GM12864 (cell line): ENCODE data around the gene TTC24.

Source experiments
- DNase-seq: peaks from one replicate; pipeline ENCODE4 v3.0.0-alpha.2; 2011; ENCODE audit warnings: low read depth
- H3K4me3 ChIP-seq: 2 replicates; pipeline ENCODE4 v1.5.1; 2011; ENCODE audit warnings: mild to moderate bottlenecking, low read depth, low read length, control low read depth
- CTCF ChIP-seq: IDR thresholded peaks from 2 replicates; pipeline ENCODE4 v1.5.1; 2011; ENCODE audit warnings: low read depth, mild to moderate bottlenecking, moderate library complexity, low read length, control low read depth, inconsistent platforms; ENCODE audit errors: missing control alignments

TTC24 gene

DNA sequence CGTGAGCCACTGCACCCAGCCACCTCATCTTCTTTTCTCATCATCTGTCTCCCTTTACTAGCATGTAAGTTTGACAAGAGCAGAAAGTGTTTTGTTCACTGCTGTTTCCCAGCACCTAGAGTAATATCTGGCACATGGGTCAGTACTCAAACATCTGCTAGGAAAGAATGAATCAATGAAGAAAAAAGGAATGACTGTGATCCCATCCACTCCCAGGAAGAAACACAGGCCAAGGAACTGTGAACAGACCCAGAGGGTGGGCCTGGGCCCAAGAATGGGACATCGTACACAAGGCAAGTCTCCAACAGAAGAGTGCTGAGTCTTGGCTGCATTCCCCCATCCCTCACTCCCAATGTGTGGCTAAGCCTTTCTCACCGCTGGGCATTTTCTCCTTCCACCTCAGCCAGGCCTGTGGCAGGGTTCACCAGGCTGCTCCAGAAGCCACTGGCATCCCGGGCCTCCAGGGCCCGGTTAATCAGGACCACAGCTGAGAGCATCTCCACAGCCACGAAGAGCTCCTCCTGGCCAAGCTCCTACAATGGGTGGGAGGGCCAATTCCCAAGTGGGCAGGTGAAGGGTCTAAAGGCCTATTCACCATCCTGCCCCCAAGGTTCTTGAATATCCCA is 25.6 kb upstream of the TTC24 start:
- no peak overlapping the region for H3K4me3 ChIP-seq

GRCh38 chr1:156554971-156555370 is 24.6 kb upstream of the TTC24 start:
- no peak overlapping the region for H3K4me3 ChIP-seq
- TF ChIP-seq CTCF, result no peak
- no peak for DNase-seq

More for the DNA sequence above, 25.6 kb upstream of the TTC24 start:
- DNase-seq, result no peak
- TF ChIP-seq CTCF, result no peak

GRCh38 chr1:156555715-156556114 is 23.8 kb upstream of the TTC24 start:
- no peak for DNase-seq
- TF ChIP-seq CTCF, result no peak
- no peak overlapping the region for H3K4me3 ChIP-seq

- H3K4me3 ChIP-seq, result no peak overlapping the region
- TF ChIP-seq CTCF, result no peak
- no peak for DNase-seq
Observed at GRCh38 chr1:156556354-156556753, 23.2 kb upstream of the TTC24 start.

- no peak for TF ChIP-seq CTCF
- no peak overlapping the region for H3K4me3 ChIP-seq
- DNase-seq, result no peak
Observed at GRCh38 chr1:156559086-156559796, 20.3 kb upstream of the TTC24 start.

DNA sequence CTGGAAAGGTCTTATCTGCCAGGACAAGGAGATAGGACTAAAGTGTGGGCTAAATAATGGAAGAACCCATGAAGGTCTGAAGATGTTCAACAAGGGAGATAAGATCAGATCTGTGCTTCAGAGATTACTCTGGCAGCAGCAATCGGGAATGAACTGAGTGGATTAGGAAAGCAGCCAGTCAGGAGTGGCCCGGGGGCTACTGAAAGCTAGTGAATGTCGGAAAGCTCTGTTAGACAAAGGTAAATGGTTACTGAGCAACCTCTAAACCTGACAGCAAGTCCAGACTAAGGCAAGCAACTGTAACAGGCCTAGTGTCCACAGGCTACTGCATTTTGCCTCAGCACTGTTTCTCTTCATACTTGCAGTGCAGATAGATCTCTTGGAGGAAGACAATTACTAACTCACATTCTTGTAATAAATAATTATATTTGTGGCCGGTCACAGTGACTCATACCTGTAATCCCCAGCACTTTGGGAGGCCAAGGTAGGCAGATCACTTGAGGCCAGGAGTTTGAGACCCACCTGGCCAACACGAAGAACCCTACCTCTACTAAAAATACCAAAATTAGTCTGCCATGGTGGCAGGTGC is 19.6 kb upstream of the TTC24 start:
- no peak overlapping the region for H3K4me3 ChIP-seq
- no peak for TF ChIP-seq CTCF

More for the DNA sequence above, 19.6 kb upstream of the TTC24 start:
- DNase-seq, result no peak
